Activated CD4-positive, alpha-beta memory T cell treated with anti-CD3 and anti-CD28 coated beads, Interleukin-2, amount 10 ng/mL, durations not matched to agents 7 days and 5 days (primary cell): ENCODE results near the gene EYA4. TPM values are rescaled to one million over a fixed set of nuclear protein-coding genes. Genes with fewer than 3 reads are reported as not detected.

ENCODE experiments used
- CTCF ChIA-PET: fragments of 350-600 bp; sonication (Branson Sonifier 250); formaldehyde crosslinking; loops from one replicate; lab custom pipeline; 2021; ENCODE audit warnings: antibody characterized with exemption, inconsistent platforms; lab: Charles Lee
- POLR2A ChIA-PET: fragments of 350-600 bp; sonication (Branson Sonifier 250); formaldehyde crosslinking; loops from one replicate; lab custom pipeline; 2021; ENCODE audit warnings: antibody characterized with exemption; lab: Charles Lee
- DNase-seq: peaks from one replicate; pipeline ENCODE4 v3.0.0-alpha.2; 2020
- H3K27ac Mint-ChIP-seq: one replicate; pipeline ENCODE4 v1.8.0; 2021; ENCODE audit warnings: mild to moderate bottlenecking, mixed read lengths
- H3K27me3 Mint-ChIP-seq: one replicate; pipeline ENCODE4 v1.8.0; 2021; ENCODE audit warnings: mixed read lengths
- H3K36me3 Mint-ChIP-seq: one replicate; pipeline ENCODE4 v1.8.0; 2021; ENCODE audit warnings: low read depth, mixed read lengths
- H3K4me1 Mint-ChIP-seq: one replicate; pipeline ENCODE4 v1.8.0; 2021; ENCODE audit warnings: mixed read lengths
- H3K4me3 Mint-ChIP-seq: one replicate; pipeline ENCODE4 v1.8.0; 2021; ENCODE audit warnings: mild to moderate bottlenecking, mixed read lengths
- H3K9me3 Mint-ChIP-seq: one replicate; pipeline ENCODE4 v1.8.0; 2021; ENCODE audit warnings: mixed read lengths
- total RNA-seq, 2 experiments: library from RNA; stranded (reverse); gene quantifications; one replicate each; pipeline ENCODE4 v1.2.3, GENCODE V29; 2021

The EYA4 gene
- total RNA-seq, 2 experiments from 2014 or later, result not detected

DNA sequence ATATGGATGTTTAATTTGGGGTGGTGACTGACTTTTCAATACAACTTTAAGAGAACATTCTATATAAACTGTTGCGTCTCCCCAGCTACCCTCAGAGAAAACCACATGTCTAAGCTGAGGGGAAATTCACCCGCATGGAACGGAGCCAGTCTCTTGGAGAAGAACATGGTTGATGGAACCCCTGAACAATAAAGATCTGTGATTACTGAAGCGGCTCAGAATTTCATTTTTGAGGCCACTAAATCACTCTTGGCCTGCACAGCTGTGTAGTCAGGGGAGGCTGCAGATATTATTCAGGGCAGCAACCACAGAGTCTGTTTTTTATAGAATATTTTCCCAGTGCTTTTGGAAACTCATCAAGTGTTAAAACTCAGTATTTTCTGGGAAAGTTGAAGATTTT is 73.8 kb downstream of the EYA4 start:
- no peaks in the 10 kb centered on the region for H3K9me3 Mint-ChIP-seq
- H3K4me1 Mint-ChIP-seq, result no peaks in the 10 kb centered on the region
- H3K27me3 Mint-ChIP-seq, result peaks cover 2% of the 10 kb centered on the region
- no peaks in the 10 kb centered on the region for H3K36me3 Mint-ChIP-seq
- ChIA-PET CTCF (no interaction called here), POLR2A (no interaction called here)
- H3K4me3 Mint-ChIP-seq, result no peak overlapping the region
- H3K27ac Mint-ChIP-seq, result no peak overlapping the region
- DNase-seq, result no peak

DNA sequence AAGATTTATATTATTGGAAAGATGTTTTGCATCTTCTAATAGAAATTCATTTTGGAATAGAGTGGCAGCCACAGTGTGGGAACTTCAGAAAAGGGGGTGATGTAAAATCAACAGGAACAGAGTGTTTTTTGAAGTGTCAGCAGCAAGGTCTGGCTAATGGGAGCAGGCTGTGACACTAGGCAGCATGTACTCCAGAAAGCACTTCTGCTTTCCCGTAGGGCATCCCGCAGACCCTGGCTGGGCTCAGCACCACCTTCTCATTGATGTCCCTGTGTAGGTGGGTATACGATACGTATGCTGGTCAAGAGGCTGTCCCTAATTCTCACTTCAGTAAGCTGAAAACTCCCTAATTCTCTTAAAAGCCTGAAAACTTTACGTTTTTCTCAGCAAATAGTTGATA is 74.7 kb downstream of the EYA4 start:
- H3K4me3 Mint-ChIP-seq, result no peak overlapping the region
- POLR2A ChIA-PET, result no interaction called here

DNA sequence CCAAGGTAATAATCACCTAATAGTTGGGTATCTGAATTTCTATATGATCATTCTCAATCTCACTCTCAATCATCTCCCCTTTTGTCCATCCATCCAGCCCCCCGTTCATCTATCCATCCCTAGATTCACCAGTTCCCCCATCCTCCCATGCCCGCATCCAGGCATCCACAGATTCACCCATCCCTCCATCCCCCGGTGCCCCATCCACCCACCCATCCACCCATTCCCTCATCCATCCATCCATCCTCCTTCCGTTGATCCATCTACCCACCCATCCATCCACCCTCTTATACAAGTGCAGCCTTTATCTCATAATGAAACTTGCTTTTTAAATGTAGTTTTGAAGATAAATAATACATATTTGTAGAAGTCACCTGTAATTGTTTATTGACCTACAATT is 76.5 kb downstream of the EYA4 start:
- H3K36me3 Mint-ChIP-seq, result no peaks in the 10 kb centered on the region
- DNase-seq, result no peak
- H3K27ac Mint-ChIP-seq, result no peak overlapping the region
- CTCF ChIA-PET, result no interaction called here
- no peaks in the 10 kb centered on the region for H3K4me1 Mint-ChIP-seq
- H3K4me3 Mint-ChIP-seq, result no peak overlapping the region
- H3K9me3 Mint-ChIP-seq, result no peaks in the 10 kb centered on the region
- H3K27me3 Mint-ChIP-seq, result peaks cover 2% of the 10 kb centered on the region
- POLR2A ChIA-PET, result no interaction called here

More for the DNA sequence above, 74.7 kb downstream of the EYA4 start:
- H3K27ac Mint-ChIP-seq, result no peak overlapping the region
- no peaks in the 10 kb centered on the region for H3K36me3 Mint-ChIP-seq
- no peak for DNase-seq
- H3K4me1 Mint-ChIP-seq, result no peaks in the 10 kb centered on the region
- no peaks in the 10 kb centered on the region for H3K9me3 Mint-ChIP-seq
- CTCF ChIA-PET, result no interaction called here
- H3K27me3 Mint-ChIP-seq, result peaks cover 2% of the 10 kb centered on the region

DNA sequence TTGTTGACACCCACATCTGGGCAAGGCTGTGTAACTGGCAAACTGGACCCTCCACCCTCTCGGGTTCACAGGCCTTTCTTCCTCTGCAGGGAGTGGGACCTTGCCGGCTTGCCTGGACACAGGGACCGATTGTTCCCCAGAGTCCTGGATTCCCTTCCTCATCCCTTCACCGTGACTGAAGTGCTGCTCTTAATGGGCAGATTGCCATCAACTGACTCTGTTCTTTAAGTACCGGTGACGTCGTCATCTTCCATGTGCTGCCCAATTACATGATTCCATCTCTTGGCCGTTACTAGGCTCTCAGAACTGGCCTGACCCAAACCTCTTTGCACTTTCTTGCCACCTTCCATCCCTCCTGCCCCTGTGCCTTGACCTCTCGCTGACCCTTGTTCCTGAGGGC is 85.4 kb downstream of the EYA4 start:
- no peak for DNase-seq
- no peak overlapping the region for H3K27ac Mint-ChIP-seq
- no peaks in the 10 kb centered on the region for H3K27me3 Mint-ChIP-seq
- H3K36me3 Mint-ChIP-seq, result no peaks in the 10 kb centered on the region
- H3K9me3 Mint-ChIP-seq, result no peaks in the 10 kb centered on the region
- no peak overlapping the region for H3K4me3 Mint-ChIP-seq
- no peaks in the 10 kb centered on the region for H3K4me1 Mint-ChIP-seq
- CTCF ChIA-PET, result no interaction called here
- POLR2A ChIA-PET, result no interaction called here

DNA sequence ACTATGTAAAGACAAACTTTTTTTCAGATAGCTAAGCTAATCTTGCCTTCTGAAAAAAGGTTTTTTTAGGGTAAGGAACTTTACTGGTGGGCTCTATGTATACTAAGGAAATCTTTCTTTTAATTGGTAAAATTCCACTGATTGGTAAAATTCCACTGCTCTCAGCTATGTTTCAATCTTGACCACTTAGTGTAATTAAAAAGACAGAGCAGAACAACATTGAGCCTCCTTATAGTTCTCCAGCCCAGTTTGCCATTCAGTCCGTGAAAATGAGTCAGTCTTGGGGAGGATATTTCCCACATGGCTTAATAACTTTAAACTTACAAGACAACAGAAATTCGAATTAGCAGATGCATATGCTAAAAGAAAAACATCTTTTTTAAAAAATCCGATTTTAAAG is 92.7 kb downstream of the EYA4 start:
- H3K9me3 Mint-ChIP-seq, result no peaks in the 10 kb centered on the region
- POLR2A ChIA-PET, result no interaction called here
- H3K36me3 Mint-ChIP-seq, result no peaks in the 10 kb centered on the region
- H3K27me3 Mint-ChIP-seq, result no peaks in the 10 kb centered on the region
- H3K27ac Mint-ChIP-seq, result no peak overlapping the region
- CTCF ChIA-PET, result no interaction called here
- no peak for DNase-seq
- H3K4me1 Mint-ChIP-seq, result no peaks in the 10 kb centered on the region
- H3K4me3 Mint-ChIP-seq, result no peak overlapping the region

DNA sequence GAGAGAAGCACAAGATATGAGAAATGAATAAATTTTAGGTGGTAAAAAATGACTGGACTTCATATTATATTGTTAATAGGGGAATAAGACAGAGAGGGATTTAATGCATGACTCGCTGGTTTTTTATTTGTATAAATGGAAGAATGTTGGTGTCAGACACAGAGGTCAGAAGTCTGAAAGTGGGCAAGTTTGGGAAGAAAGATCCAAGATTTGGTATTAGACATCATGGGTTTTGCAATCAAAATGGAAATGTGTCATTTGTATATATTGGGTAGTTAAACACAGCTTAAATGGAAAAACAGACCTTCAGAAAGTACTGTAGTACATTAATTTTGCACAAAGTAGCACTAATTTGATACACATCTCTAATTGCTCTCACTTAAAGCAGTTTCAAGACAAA is 96.2 kb downstream of the EYA4 start:
- no peak for DNase-seq
- Mint-ChIP-seq H3K36me3 (no peaks in the 10 kb centered on the region), H3K4me3 (no peak overlapping the region), H3K9me3 (no peaks in the 10 kb centered on the region), H3K4me1 (no peaks in the 10 kb centered on the region), H3K27me3 (no peaks in the 10 kb centered on the region), H3K27ac (no peak overlapping the region)
- ChIA-PET CTCF (no interaction called here), POLR2A (no interaction called here)

GRCh38 chr6:133339543-133340384 is 98.6 kb downstream of the EYA4 start:
- H3K9me3 Mint-ChIP-seq, result no peaks in the 10 kb centered on the region
- H3K4me3 Mint-ChIP-seq, result no peak overlapping the region
- CTCF ChIA-PET, result no interaction called here
- no peak for DNase-seq
- no peaks in the 10 kb centered on the region for H3K36me3 Mint-ChIP-seq
- H3K27me3 Mint-ChIP-seq, result no peaks in the 10 kb centered on the region
- no peaks in the 10 kb centered on the region for H3K4me1 Mint-ChIP-seq
- H3K27ac Mint-ChIP-seq, result no peak overlapping the region
- POLR2A ChIA-PET, result no interaction called here

GRCh38 chr6:133340557-133340956 is 99.4 kb downstream of the EYA4 start:
- Mint-ChIP-seq H3K9me3 (no peaks in the 10 kb centered on the region), H3K36me3 (no peaks in the 10 kb centered on the region), H3K27ac (no peak overlapping the region), H3K4me3 (no peak overlapping the region), H3K27me3 (no peaks in the 10 kb centered on the region), H3K4me1 (no peaks in the 10 kb centered on the region)
- ChIA-PET CTCF (no interaction called here), POLR2A (no interaction called here)
- no peak for DNase-seq

DNA sequence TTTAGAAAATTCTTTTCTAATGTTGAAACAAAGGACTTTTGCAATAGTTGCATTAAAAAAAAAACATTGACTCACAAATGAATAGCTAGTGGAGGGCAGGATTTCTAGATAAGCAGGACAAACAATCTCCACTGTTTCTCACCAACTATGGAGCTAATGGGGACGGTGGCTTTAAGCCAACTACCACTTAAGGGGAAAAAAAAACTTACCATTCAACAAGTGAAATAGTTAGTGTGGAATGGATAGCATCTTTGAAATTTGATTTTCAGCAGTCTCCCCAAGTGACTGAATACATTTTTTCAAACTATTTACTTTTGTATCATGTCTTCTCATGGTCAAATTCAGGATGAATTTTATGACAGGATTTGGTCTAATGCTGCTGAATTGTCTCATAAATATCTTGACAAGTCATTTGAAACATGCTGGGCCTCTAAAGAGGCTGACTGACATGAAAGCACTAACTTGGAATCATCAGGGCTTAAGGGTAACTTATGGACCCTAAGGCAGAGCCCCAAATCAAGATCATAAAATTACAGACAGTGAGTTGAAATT is 100.5 kb downstream of the EYA4 start:
- DNase-seq, result no peak
- CTCF ChIA-PET, result no interaction called here
- Mint-ChIP-seq H3K4me3 (no peak overlapping the region), H3K9me3 (no peaks in the 10 kb centered on the region), H3K27ac (no peak overlapping the region), H3K4me1 (no peaks in the 10 kb centered on the region), H3K27me3 (no peaks in the 10 kb centered on the region), H3K36me3 (no peaks in the 10 kb centered on the region)
- POLR2A ChIA-PET, result no interaction called here

- no peak for DNase-seq
- H3K36me3 Mint-ChIP-seq, result no peaks in the 10 kb centered on the region
- H3K4me1 Mint-ChIP-seq, result no peaks in the 10 kb centered on the region
- no peaks in the 10 kb centered on the region for H3K9me3 Mint-ChIP-seq
- ChIA-PET POLR2A (no interaction called here), CTCF (no interaction called here)
- no peak overlapping the region for H3K4me3 Mint-ChIP-seq
- H3K27ac Mint-ChIP-seq, result no peak overlapping the region
- no peaks in the 10 kb centered on the region for H3K27me3 Mint-ChIP-seq
These were observed 102.1 kb downstream of the EYA4 start for GRCh38 chr6:133343220-133343619.

DNA sequence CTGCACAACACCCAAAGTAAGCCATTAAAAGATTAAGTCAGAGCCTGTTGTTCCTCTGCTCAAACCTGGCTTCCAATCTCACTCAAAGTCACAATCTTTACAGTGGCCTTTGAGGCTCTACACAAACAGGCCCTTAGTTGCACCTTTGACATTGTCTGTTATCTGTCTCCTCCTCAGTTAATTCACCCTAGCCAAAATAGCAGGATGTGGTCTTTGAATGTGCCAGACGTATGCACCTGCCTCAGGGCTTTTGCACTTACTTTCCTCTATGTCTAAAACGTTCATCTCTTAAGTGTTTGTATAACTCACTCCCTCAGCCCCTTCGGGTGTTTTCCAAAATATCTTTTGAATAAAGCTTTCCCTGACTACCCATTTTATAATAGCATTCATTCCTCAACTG is 107.7 kb downstream of the EYA4 start:
- H3K9me3 Mint-ChIP-seq, result no peaks in the 10 kb centered on the region
- H3K36me3 Mint-ChIP-seq, result no peaks in the 10 kb centered on the region
- POLR2A ChIA-PET, result no interaction called here
- no peak for DNase-seq
- CTCF ChIA-PET, result no interaction called here
- no peaks in the 10 kb centered on the region for H3K27me3 Mint-ChIP-seq
- H3K4me3 Mint-ChIP-seq, result no peak overlapping the region
- no peaks in the 10 kb centered on the region for H3K4me1 Mint-ChIP-seq
- no peak overlapping the region for H3K27ac Mint-ChIP-seq

DNA sequence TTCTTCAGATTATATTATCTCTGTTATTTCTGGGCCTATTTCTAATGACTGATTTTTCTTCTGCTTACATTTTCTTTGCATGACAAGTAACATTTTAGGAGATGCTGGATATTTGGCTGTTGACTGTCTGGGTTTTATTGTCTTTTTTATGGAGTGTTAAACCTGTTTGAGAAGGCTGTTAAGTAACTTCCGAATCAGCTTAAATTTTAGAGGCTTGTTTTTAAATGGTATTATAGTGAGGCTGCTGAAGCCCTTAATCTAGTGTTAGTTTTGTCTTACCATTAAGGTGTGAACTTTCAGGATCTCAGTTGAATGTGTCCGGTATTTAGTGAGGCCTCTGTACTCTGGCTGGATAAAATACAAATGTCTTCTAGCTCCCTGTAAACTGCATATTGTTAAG is 109.8 kb downstream of the EYA4 start:
- POLR2A ChIA-PET, result interaction anchor here (0.5 kb wide), 1 partner anchor 140 kb away, joined by 3 read pairs; no protein-coding TSS in a partner anchor
- CTCF ChIA-PET, result no interaction called here
- no peak overlapping the region for H3K27ac Mint-ChIP-seq
- no peaks in the 10 kb centered on the region for H3K4me1 Mint-ChIP-seq
- no peak overlapping the region for H3K4me3 Mint-ChIP-seq
- H3K9me3 Mint-ChIP-seq, result no peaks in the 10 kb centered on the region
- H3K36me3 Mint-ChIP-seq, result no peaks in the 10 kb centered on the region
- no peaks in the 10 kb centered on the region for H3K27me3 Mint-ChIP-seq
- no peak for DNase-seq

- Mint-ChIP-seq H3K27me3 (no peaks in the 10 kb centered on the region), H3K4me1 (no peaks in the 10 kb centered on the region)
These were observed 110.9 kb downstream of the EYA4 start for GRCh38 chr6:133352046-133352445.

DNA sequence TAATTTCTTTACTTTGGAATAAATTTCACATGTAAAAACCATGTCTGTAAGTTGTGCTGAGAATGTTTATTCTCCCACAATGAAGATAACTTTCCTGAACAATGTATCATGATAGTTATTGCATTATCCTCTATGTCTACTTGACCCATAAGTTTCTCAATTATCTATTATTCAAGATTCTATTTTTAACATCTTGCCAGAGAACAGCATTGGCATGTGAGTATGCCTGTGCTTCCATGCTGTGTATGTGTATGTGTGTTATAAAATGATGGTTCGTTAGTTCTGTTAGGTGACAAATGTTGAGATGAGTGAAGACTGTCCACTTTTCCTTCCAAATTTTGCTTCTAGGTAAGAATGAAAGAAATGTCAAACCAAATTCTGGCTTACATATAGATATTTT is 111.9 kb downstream of the EYA4 start:
- ChIA-PET CTCF (no interaction called here), POLR2A (no interaction called here)
- H3K4me3 Mint-ChIP-seq, result no peak overlapping the region
- DNase-seq, result no peak
- H3K27ac Mint-ChIP-seq, result no peak overlapping the region
- no peaks in the 10 kb centered on the region for H3K36me3 Mint-ChIP-seq
- H3K9me3 Mint-ChIP-seq, result no peaks in the 10 kb centered on the region
- H3K27me3 Mint-ChIP-seq, result no peaks in the 10 kb centered on the region
- H3K4me1 Mint-ChIP-seq, result no peaks in the 10 kb centered on the region

More at GRCh38 chr6:133352046-133352445, 110.9 kb downstream of the EYA4 start:
- H3K36me3 Mint-ChIP-seq, result no peaks in the 10 kb centered on the region
- POLR2A ChIA-PET, result no interaction called here
- H3K4me3 Mint-ChIP-seq, result no peak overlapping the region
- DNase-seq, result no peak
- CTCF ChIA-PET, result no interaction called here
- no peak overlapping the region for H3K27ac Mint-ChIP-seq
- no peaks in the 10 kb centered on the region for H3K9me3 Mint-ChIP-seq
